WTC11 (cell line): ENCODE measurements around the gene PLEKHH3. TPM values are rescaled to one million over a fixed set of nuclear protein-coding genes. Genes with fewer than 3 reads are reported as not detected.

Experiments
- ATAC-seq: fragments of 200-7000 bp; cut with Tn5 transposase; 2 replicates; pipeline ENCODE4 v1.10.0; 2021; ENCODE audit warnings: mild to moderate bottlenecking, moderate library complexity
- CTCF ChIA-PET: fragments of 300-600 bp; sonication (Branson Sonifier 250); formaldehyde crosslinking; loops from one replicate; lab custom pipeline; 2021; ENCODE audit warnings: antibody characterized with exemption; lab: Charles Lee
- POLR2A ChIA-PET: fragments of 350-600 bp; sonication (Branson Sonifier 250); formaldehyde crosslinking; loops from one replicate; lab custom pipeline; 2021; ENCODE audit warnings: antibody characterized with exemption; lab: Charles Lee
- DNase-seq: peaks from one replicate; pipeline ENCODE4 v3.0.0; 2021; ENCODE audit warnings: low spot score
- H3K27ac Mint-ChIP-seq: 2 replicates; pipeline ENCODE4 v1.8.0; 2021; ENCODE audit warnings: mixed read lengths
- H3K27me3 Mint-ChIP-seq: 2 replicates; pipeline ENCODE4 v1.8.0; 2021; ENCODE audit warnings: low read depth, mild to moderate bottlenecking, moderate library complexity, mixed read lengths
- H3K36me3 Mint-ChIP-seq: 2 replicates; pipeline ENCODE4 v1.8.0; 2021; ENCODE audit warnings: mixed read lengths
- H3K4me1 Mint-ChIP-seq: 2 replicates; pipeline ENCODE4 v1.8.0; 2022; ENCODE audit warnings: mixed read lengths
- H3K4me3 Mint-ChIP-seq: 2 replicates; pipeline ENCODE4 v1.8.0; 2021; ENCODE audit warnings: mild to moderate bottlenecking, moderate library complexity, mixed read lengths
- H3K9me3 Mint-ChIP-seq: 2 replicates; pipeline ENCODE4 v1.8.0; 2021; ENCODE audit warnings: mixed read lengths
- CREB1 ChIP-seq: sonication (generic); formaldehyde crosslinking; IDR thresholded peaks from 2 replicates; pipeline ENCODE4 v1.8.0; 2023; ENCODE audit warnings: mild to moderate bottlenecking, missing genetic modification reagents
- EMX1 ChIP-seq: fragments of 250-450 bp; sonication (Bioruptor Pico); IDR thresholded peaks from 2 replicates; pipeline ENCODE4 v1.8.0; 2021; ENCODE audit warnings: mild to moderate bottlenecking
- ETV6 ChIP-seq: sonication (generic); formaldehyde crosslinking; IDR thresholded peaks from 2 replicates; pipeline ENCODE4 v1.8.1; 2022; ENCODE audit warnings: mild to moderate bottlenecking, missing genetic modification reagents
- FOXK1 ChIP-seq: sonication (generic); formaldehyde crosslinking; IDR thresholded peaks from 2 replicates; pipeline ENCODE4 v1.8.0; 2022; ENCODE audit warnings: mild to moderate bottlenecking, moderate library complexity, missing genetic modification reagents
- GABPB1 ChIP-seq: sonication (generic); formaldehyde crosslinking; IDR thresholded peaks from 2 replicates; pipeline ENCODE4 v1.8.1; 2023; ENCODE audit warnings: mild to moderate bottlenecking, missing genetic modification reagents
- GRHL2 ChIP-seq: fragments of 250-450 bp; sonication (Bioruptor Pico); IDR thresholded peaks from 2 replicates; pipeline ENCODE4 v1.8.0; 2022; ENCODE audit warnings: mild to moderate bottlenecking, moderate library complexity; ENCODE audit not compliant: insufficient replicate concordance, severe bottlenecking
- KAT7 ChIP-seq: sonication (generic); formaldehyde crosslinking; IDR thresholded peaks from 2 replicates; pipeline ENCODE4 v1.8.1; 2023; ENCODE audit warnings: missing genetic modification reagents, mild to moderate bottlenecking, borderline replicate concordance
- MYBL2 ChIP-seq: sonication (generic); formaldehyde crosslinking; IDR thresholded peaks from 2 replicates; pipeline ENCODE4 v1.8.1; 2023; ENCODE audit warnings: mild to moderate bottlenecking, moderate library complexity, missing genetic modification reagents
- PRRX2 ChIP-seq: fragments of 250-450 bp; sonication (Bioruptor Pico); IDR thresholded peaks from 2 replicates; pipeline ENCODE4 v1.8.0; 2021; ENCODE audit warnings: mild to moderate bottlenecking
- RELA ChIP-seq: sonication (generic); formaldehyde crosslinking; IDR thresholded peaks from 2 replicates; pipeline ENCODE4 v1.8.1; 2022; ENCODE audit warnings: missing genetic modification reagents, mild to moderate bottlenecking, borderline replicate concordance
- TEAD1 ChIP-seq: sonication (generic); formaldehyde crosslinking; IDR thresholded peaks from 2 replicates; pipeline ENCODE4 v1.8.0; 2022; ENCODE audit warnings: mild to moderate bottlenecking, missing genetic modification reagents
- ZBTB21 ChIP-seq: sonication (generic); formaldehyde crosslinking; IDR thresholded peaks from 2 replicates; pipeline ENCODE4 v1.8.1; 2023; ENCODE audit warnings: mild to moderate bottlenecking, missing genetic modification reagents, borderline replicate concordance
- ZNF263 ChIP-seq: sonication (generic); formaldehyde crosslinking; IDR thresholded peaks from 2 replicates; pipeline ENCODE4 v1.8.1; 2022; ENCODE audit warnings: low read depth, mild to moderate bottlenecking, moderate library complexity, missing genetic modification reagents
- ZNF317 ChIP-seq: sonication (generic); formaldehyde crosslinking; IDR thresholded peaks from 2 replicates; pipeline ENCODE4 v1.8.1; 2023; ENCODE audit warnings: low read depth, mild to moderate bottlenecking, moderate library complexity, missing genetic modification reagents, borderline replicate concordance
- ZNF671 ChIP-seq: fragments of 250-450 bp; sonication (Bioruptor Pico); IDR thresholded peaks from 2 replicates; pipeline ENCODE4 v1.8.0; 2021; ENCODE audit warnings: mild to moderate bottlenecking
- total RNA-seq: library from RNA; stranded (reverse); gene quantifications from 3 replicates; pipeline ENCODE4 v1.2.3, GENCODE V29; 2021
- TF ChIP-seq, protein P1 (sequence below): sonication (generic); formaldehyde crosslinking; IDR thresholded peaks from 2 replicates; pipeline ENCODE4 v1.8.1; 2022; ENCODE audit warnings: low read depth, missing genetic modification reagents, borderline replicate concordance
- TF ChIP-seq, protein P2 (sequence below): sonication (generic); formaldehyde crosslinking; IDR thresholded peaks from 2 replicates; pipeline ENCODE4 v1.8.0; 2023; ENCODE audit warnings: mild to moderate bottlenecking, missing genetic modification reagents
- TF ChIP-seq, protein P3 (sequence below): sonication (generic); formaldehyde crosslinking; IDR thresholded peaks from 2 replicates; pipeline ENCODE4 v1.8.1; 2023; ENCODE audit warnings: mild to moderate bottlenecking, missing genetic modification reagents
- TF ChIP-seq, protein P4 (sequence below): sonication (generic); formaldehyde crosslinking; IDR thresholded peaks from 2 replicates; pipeline ENCODE4 v1.8.1; 2023; ENCODE audit warnings: mild to moderate bottlenecking, moderate library complexity, missing genetic modification reagents
- TF ChIP-seq, protein P5 (sequence below): sonication (generic); formaldehyde crosslinking; IDR thresholded peaks from 2 replicates; pipeline ENCODE4 v1.8.0; 2022; ENCODE audit warnings: mild to moderate bottlenecking, missing genetic modification reagents
- TF ChIP-seq, protein P6 (sequence below): sonication (generic); formaldehyde crosslinking; IDR thresholded peaks from 2 replicates; pipeline ENCODE4 v1.8.1; 2022; ENCODE audit warnings: low read depth, mild to moderate bottlenecking, moderate library complexity, missing genetic modification reagents, borderline replicate concordance

PLEKHH3 gene
- total RNA-seq, 1 experiment from 2014 or later, result 40.2 TPM

DNA sequence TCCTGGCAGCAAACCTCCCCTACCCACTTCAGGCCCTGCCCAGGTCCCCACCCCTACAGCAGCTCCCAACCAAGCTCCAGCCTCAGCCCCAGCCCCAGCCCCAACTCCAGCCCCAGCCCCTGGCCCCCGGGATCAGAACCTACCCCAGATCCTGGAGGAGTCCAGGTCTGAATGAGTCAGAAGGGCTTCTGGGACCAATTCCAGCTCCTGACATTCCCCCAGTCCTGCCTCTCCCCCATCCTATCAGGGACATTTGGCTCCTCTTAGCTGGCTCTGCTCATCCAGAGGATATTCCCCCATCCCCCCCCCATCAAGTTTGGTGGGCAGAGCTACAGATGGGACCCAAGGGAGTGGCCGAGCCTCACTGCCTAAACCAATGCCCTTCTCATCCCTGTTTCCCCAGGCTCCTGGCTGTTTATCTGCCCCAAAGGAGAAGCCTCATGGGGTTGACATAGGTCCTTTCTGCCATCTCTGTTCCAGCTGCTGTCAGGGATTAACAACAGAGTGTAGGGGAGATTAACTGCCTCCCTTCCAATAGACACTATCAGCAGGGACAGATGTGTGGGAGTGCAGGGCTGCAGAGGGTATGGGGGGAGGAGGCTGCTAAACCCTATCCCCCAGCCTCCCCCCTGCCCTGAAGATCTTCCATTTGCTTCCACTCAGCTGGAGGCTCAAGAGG, 22.1 kb upstream of the PLEKHH3 start:
- ATAC-seq (peak; percentile 44), DNase-seq (no peak)
- Mint-ChIP-seq H3K4me1 (peaks cover 2% of the 10 kb centered on the region; the same call in 1 of the 2 replicates), H3K36me3 (peaks cover 17% of the 10 kb centered on the region), H3K4me3 (no peak overlapping the region), H3K27ac (no peak overlapping the region), H3K27me3 (no peaks in the 10 kb centered on the region), H3K9me3 (no peaks in the 10 kb centered on the region)
- ChIA-PET POLR2A (interaction anchor here (1.2 kb wide), 1 partner anchor 16 kb away, joined by 3 read pairs; no protein-coding TSS in a partner anchor), CTCF (interaction anchor here (1.5 to 2.1 kb wide), 4 partner anchors 18 to 120 kb away, joined by 3 to 7 read pairs (median 6); no protein-coding TSS in a partner anchor)
- no peak for TF ChIP-seq FOXK1 (CRISPR knock-in tag)
- no peak for TF ChIP-seq GABPB1
- TF ChIP-seq PRRX2 (CRISPR knock-in tag), result no peak
- TF ChIP-seq, protein P1, sequence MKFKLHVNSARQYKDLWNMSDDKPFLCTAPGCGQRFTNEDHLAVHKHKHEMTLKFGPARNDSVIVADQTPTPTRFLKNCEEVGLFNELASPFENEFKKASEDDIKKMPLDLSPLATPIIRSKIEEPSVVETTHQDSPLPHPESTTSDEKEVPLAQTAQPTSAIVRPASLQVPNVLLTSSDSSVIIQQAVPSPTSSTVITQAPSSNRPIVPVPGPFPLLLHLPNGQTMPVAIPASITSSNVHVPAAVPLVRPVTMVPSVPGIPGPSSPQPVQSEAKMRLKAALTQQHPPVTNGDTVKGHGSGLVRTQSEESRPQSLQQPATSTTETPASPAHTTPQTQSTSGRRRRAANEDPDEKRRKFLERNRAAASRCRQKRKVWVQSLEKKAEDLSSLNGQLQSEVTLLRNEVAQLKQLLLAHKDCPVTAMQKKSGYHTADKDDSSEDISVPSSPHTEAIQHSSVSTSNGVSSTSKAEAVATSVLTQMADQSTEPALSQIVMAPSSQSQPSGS (CRISPR knock-in tag), result no peak
- no peak for TF ChIP-seq ZNF671 (CRISPR knock-in tag)
- TF ChIP-seq, protein P2, sequence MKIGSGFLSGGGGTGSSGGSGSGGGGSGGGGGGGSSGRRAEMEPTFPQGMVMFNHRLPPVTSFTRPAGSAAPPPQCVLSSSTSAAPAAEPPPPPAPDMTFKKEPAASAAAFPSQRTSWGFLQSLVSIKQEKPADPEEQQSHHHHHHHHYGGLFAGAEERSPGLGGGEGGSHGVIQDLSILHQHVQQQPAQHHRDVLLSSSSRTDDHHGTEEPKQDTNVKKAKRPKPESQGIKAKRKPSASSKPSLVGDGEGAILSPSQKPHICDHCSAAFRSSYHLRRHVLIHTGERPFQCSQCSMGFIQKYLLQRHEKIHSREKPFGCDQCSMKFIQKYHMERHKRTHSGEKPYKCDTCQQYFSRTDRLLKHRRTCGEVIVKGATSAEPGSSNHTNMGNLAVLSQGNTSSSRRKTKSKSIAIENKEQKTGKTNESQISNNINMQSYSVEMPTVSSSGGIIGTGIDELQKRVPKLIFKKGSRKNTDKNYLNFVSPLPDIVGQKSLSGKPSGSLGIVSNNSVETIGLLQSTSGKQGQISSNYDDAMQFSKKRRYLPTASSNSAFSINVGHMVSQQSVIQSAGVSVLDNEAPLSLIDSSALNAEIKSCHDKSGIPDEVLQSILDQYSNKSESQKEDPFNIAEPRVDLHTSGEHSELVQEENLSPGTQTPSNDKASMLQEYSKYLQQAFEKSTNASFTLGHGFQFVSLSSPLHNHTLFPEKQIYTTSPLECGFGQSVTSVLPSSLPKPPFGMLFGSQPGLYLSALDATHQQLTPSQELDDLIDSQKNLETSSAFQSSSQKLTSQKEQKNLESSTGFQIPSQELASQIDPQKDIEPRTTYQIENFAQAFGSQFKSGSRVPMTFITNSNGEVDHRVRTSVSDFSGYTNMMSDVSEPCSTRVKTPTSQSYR (CRISPR knock-in tag), result no peak
- no peak for TF ChIP-seq RELA (CRISPR knock-in tag)
- no peak for TF ChIP-seq ZNF263 (CRISPR knock-in tag)
- no peak for TF ChIP-seq MYBL2

DNA sequence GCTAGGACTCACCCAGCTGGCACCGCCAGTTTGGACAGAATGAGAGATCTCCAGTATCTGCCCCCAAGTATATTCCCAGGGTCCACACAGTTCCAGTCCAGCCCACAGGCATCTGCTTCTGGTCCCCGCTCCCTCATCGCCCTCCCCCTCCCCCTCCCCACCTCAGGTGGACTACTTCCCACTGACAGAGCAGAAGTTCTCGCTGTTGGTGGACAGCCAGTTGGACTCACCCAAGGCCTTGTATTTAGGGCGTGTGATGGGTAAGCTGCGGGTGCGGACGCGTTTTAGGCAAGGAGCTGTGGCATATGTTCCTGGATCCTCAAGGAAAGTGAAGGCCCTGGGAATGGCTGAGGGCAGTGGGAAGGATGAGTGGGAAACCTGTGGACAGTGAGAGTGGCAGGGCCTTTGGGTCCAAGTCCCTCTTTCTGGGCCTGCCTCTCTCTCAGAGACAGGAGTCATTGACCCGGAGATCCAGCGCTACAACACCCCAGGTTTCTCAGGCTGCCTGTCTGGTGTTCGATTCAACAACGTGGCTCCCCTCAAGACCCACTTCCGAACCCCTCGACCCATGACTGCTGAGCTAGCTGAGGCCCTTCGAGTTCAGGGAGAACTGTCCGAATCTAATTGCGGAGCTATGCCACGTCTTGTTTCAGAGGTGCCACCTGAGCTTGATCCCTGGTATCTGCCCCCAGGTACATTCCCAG, 20.5 kb upstream of the PLEKHH3 start:
- CTCF ChIA-PET, result interaction anchor here (1.1 to 2.0 kb wide), 3 partner anchors 23 to 119 kb away, joined by 3 to 4 read pairs (median 4); no protein-coding TSS in a partner anchor
- TF ChIP-seq ZBTB21 (no peak), TEAD1 (no peak), ETV6 (CRISPR knock-in tag) (no peak), KAT7 (no peak), FOXK1 (CRISPR knock-in tag) (no peak), GRHL2 (CRISPR knock-in tag) (no peak), CREB1 (CRISPR knock-in tag) (no peak), ZNF317 (CRISPR knock-in tag) (no peak), EMX1 (CRISPR knock-in tag) (no peak), MYBL2 (no peak)
- TF ChIP-seq, protein P3, sequence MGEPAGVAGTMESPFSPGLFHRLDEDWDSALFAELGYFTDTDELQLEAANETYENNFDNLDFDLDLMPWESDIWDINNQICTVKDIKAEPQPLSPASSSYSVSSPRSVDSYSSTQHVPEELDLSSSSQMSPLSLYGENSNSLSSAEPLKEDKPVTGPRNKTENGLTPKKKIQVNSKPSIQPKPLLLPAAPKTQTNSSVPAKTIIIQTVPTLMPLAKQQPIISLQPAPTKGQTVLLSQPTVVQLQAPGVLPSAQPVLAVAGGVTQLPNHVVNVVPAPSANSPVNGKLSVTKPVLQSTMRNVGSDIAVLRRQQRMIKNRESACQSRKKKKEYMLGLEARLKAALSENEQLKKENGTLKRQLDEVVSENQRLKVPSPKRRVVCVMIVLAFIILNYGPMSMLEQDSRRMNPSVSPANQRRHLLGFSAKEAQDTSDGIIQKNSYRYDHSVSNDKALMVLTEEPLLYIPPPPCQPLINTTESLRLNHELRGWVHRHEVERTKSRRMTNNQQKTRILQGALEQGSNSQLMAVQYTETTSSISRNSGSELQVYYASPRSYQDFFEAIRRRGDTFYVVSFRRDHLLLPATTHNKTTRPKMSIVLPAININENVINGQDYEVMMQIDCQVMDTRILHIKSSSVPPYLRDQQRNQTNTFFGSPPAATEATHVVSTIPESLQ, result no peak
- TF ChIP-seq, protein P4, sequence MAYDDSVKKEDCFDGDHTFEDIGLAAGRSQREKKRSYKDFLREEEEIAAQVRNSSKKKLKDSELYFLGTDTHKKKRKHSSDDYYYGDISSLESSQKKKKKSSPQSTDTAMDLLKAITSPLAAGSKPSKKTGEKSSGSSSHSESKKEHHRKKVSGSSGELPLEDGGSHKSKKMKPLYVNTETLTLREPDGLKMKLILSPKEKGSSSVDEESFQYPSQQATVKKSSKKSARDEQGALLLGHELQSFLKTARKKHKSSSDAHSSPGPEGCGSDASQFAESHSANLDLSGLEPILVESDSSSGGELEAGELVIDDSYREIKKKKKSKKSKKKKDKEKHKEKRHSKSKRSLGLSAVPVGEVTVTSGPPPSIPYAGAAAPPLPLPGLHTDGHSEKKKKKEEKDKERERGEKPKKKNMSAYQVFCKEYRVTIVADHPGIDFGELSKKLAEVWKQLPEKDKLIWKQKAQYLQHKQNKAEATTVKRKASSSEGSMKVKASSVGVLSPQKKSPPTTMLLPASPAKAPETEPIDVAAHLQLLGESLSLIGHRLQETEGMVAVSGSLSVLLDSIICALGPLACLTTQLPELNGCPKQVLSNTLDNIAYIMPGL (CRISPR knock-in tag), result no peak
- TF ChIP-seq, protein P5, sequence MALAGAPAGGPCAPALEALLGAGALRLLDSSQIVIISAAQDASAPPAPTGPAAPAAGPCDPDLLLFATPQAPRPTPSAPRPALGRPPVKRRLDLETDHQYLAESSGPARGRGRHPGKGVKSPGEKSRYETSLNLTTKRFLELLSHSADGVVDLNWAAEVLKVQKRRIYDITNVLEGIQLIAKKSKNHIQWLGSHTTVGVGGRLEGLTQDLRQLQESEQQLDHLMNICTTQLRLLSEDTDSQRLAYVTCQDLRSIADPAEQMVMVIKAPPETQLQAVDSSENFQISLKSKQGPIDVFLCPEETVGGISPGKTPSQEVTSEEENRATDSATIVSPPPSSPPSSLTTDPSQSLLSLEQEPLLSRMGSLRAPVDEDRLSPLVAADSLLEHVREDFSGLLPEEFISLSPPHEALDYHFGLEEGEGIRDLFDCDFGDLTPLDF, result no peak
- TF ChIP-seq, protein P6, sequence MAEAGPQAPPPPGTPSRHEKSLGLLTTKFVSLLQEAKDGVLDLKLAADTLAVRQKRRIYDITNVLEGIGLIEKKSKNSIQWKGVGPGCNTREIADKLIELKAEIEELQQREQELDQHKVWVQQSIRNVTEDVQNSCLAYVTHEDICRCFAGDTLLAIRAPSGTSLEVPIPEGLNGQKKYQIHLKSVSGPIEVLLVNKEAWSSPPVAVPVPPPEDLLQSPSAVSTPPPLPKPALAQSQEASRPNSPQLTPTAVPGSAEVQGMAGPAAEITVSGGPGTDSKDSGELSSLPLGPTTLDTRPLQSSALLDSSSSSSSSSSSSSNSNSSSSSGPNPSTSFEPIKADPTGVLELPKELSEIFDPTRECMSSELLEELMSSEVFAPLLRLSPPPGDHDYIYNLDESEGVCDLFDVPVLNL (CRISPR knock-in tag), result no peak

More for the DNA sequence above, 20.5 kb upstream of the PLEKHH3 start:
- Mint-ChIP-seq H3K27me3 (no peaks in the 10 kb centered on the region), H3K4me3 (no peak overlapping the region), H3K36me3 (peaks cover 8% of the 10 kb centered on the region), H3K27ac (no peak overlapping the region), H3K9me3 (no peaks in the 10 kb centered on the region), H3K4me1 (peaks cover 2% of the 10 kb centered on the region; the same call in 1 of the 2 replicates)
- DNase-seq (no peak), ATAC-seq (no peak)
- POLR2A ChIA-PET, result no interaction called here
